ENCODE measurements around the gene INF2.
"Not testable (repeated sequence)": the region's sequence is repeated elsewhere in the genome, so short reads cannot be mapped to it uniquely, and the experiment has no call there.

INF2 gene

GRCh38 chr14:104657563-104658324, 31.7 kb upstream of the INF2 start:
- DNase-seq, result no peak

GRCh38 chr14:104658325-104658712, 31.1 kb upstream of the INF2 start:
- DNase-seq, result no peak

GRCh38 chr14:104659146-104659545, 30.3 kb upstream of the INF2 start:
- DNase-seq, result no peak

GRCh38 chr14:104659764-104660523, 29.5 kb upstream of the INF2 start:
- DNase-seq, result no peak

GRCh38 chr14:104660597-104660996, 28.8 kb upstream of the INF2 start:
- no peak for DNase-seq

GRCh38 chr14:104661086-104661485, 28.3 kb upstream of the INF2 start:
- no peak for DNase-seq

GRCh38 chr14:104661528-104662157, 27.8 kb upstream of the INF2 start:
- DNase-seq, result not testable (repeated sequence)

GRCh38 chr14:104662472-104662871, 26.9 kb upstream of the INF2 start:
- not testable (repeated sequence) for DNase-seq

GRCh38 chr14:104664107-104664506, 25.3 kb upstream of the INF2 start:
- DNase-seq, result no peak

GRCh38 chr14:104664588-104664987, 24.8 kb upstream of the INF2 start:
- no peak for DNase-seq

- DNase-seq, result no peak
These were observed 24.2 kb upstream of the INF2 start for GRCh38 chr14:104665114-104665656.

- no peak for DNase-seq
These were observed 23.5 kb upstream of the INF2 start for GRCh38 chr14:104665657-104666522.

- DNase-seq, result not testable (repeated sequence)
These were observed 22.9 kb upstream of the INF2 start for GRCh38 chr14:104666523-104666895.

- no peak for DNase-seq
These were observed 22.4 kb upstream of the INF2 start for GRCh38 chr14:104666981-104667380.

GRCh38 chr14:104669697-104670096, 19.7 kb upstream of the INF2 start:
- no peak for DNase-seq

GRCh38 chr14:104671330-104671977, 18.0 kb upstream of the INF2 start:
- not testable (repeated sequence) for DNase-seq

GRCh38 chr14:104672119-104672518, 17.3 kb upstream of the INF2 start:
- not testable (repeated sequence) for DNase-seq

- no peak for DNase-seq
These were observed 15.9 kb upstream of the INF2 start for GRCh38 chr14:104673481-104673880.

GRCh38 chr14:104675447-104675846, 14.0 kb upstream of the INF2 start:
- no peak for DNase-seq

GRCh38 chr14:104676130-104676693, 13.2 kb upstream of the INF2 start:
- no peak for DNase-seq

GRCh38 chr14:104676694-104677511, 12.5 kb upstream of the INF2 start:
- no peak for DNase-seq

All from NCI-H226 (cell line).